OCI-LY3 (cell line): ENCODE data around the gene LRRC23.

ENCODE experiments used
- H2AFZ ChIP-seq: fragments of 200-600, 300-600 bp; shearing (Covaris generic); 2 replicates; pipeline ENCODE4 v1.6.0; 2014; ENCODE audit warnings: antibody characterized with exemption, low read depth, low read length
- H3K27ac ChIP-seq: fragments of 200-600, 300-600 bp; sonication (generic); 2 replicates; pipeline ENCODE4 v1.5.1; 2014; ENCODE audit warnings: mild to moderate bottlenecking, low read length, moderate library complexity, mixed read lengths
- H3K27me3 ChIP-seq: fragments of 200-600, 300-600 bp; sonication (generic); 2 replicates; pipeline ENCODE4 v1.6.1; 2014; ENCODE audit warnings: low read depth, low read length, mixed read lengths
- H3K36me3 ChIP-seq: fragments of 200-600, 300-600 bp; sonication (generic); replicated peaks from 2 replicates; pipeline ENCODE3; 2014; ENCODE audit warnings: low read depth, low read length, mixed read lengths
- H3K4me1 ChIP-seq: fragments of 300-600, 200-600 bp; sonication (generic); 2 replicates; pipeline ENCODE4 v1.6.1; 2014; ENCODE audit warnings: low read length, mixed read lengths
- H3K4me2 ChIP-seq: fragments of 200-600, 300-600 bp; sonication (generic); 2 replicates; pipeline ENCODE4 v1.6.1; 2014; ENCODE audit warnings: low read length, mixed read lengths
- H3K4me3 ChIP-seq: fragments of 300-600, 200-600 bp; sonication (generic); 2 replicates; pipeline ENCODE4 v1.5.1; 2014; ENCODE audit warnings: antibody characterized with exemption, mild to moderate bottlenecking, low read length, moderate library complexity
- H3K79me2 ChIP-seq: fragments of 300-600, 200-600 bp; shearing (Covaris generic); 2 replicates; pipeline ENCODE4 v1.6.1; 2014; ENCODE audit warnings: mild to moderate bottlenecking, low read length, mixed read lengths
- H3K9ac ChIP-seq: fragments of 300-600, 200-600 bp; shearing (Covaris generic); 2 replicates; pipeline ENCODE4 v1.6.0; 2014; ENCODE audit warnings: mild to moderate bottlenecking, low read length, moderate library complexity
- H3K9me3 ChIP-seq: fragments of 200-600, 300-600 bp; shearing (Covaris generic); 2 replicates; pipeline ENCODE4 v1.6.1; 2014; ENCODE audit warnings: low read length, mixed read lengths; ENCODE audit not compliant: insufficient read depth
- H4K20me1 ChIP-seq: fragments of 200-600, 300-600 bp; sonication (generic); 2 replicates; pipeline ENCODE4 v1.6.1; 2016; ENCODE audit warnings: low read length, mixed read lengths; ENCODE audit not compliant: insufficient read depth
- EZH2phosphoT487 ChIP-seq: fragments of 200-600 bp; shearing (Covaris generic); IDR thresholded peaks from 2 replicates; pipeline ENCODE4 v1.6.1; 2018; ENCODE audit warnings: antibody characterized with exemption, mixed run types, low read depth
- TF ChIP-seq, protein P1 (sequence below): fragments of 200-600, 300-600 bp; sonication (generic); IDR thresholded peaks from 2 replicates; pipeline ENCODE4 v1.5.1; 2014; ENCODE audit warnings: antibody characterized with exemption, low read length, low read depth

LRRC23 gene

GRCh38 chr12:6953442-6954315 lies 49.1 kb downstream of the LRRC23 start:
- peak overlapping the region; percentile 58 for H3K27ac ChIP-seq
- peak overlapping the region; percentile 94 for H3K4me2 ChIP-seq
- H3K9ac ChIP-seq = peak overlapping the region; percentile 87
- no peaks in the 10 kb centered on the region for H3K9me3 ChIP-seq
- peaks cover 52% of the 10 kb centered on the region for H3K4me1 ChIP-seq
- H3K36me3 ChIP-seq = peaks cover 19% of the 10 kb centered on the region
- TF ChIP-seq, protein P1, sequence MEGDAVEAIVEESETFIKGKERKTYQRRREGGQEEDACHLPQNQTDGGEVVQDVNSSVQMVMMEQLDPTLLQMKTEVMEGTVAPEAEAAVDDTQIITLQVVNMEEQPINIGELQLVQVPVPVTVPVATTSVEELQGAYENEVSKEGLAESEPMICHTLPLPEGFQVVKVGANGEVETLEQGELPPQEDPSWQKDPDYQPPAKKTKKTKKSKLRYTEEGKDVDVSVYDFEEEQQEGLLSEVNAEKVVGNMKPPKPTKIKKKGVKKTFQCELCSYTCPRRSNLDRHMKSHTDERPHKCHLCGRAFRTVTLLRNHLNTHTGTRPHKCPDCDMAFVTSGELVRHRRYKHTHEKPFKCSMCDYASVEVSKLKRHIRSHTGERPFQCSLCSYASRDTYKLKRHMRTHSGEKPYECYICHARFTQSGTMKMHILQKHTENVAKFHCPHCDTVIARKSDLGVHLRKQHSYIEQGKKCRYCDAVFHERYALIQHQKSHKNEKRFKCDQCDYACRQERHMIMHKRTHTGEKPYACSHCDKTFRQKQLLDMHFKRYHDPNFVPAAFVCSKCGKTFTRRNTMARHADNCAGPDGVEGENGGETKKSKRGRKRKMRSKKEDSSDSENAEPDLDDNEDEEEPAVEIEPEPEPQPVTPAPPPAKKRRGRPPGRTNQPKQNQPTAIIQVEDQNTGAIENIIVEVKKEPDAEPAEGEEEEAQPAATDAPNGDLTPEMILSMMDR = no peak
- TF ChIP-seq EZH2phosphoT487 = no peak
- H3K27me3 ChIP-seq = no peaks in the 10 kb centered on the region
- H4K20me1 ChIP-seq = peaks cover 4% of the 10 kb centered on the region; the same call in 1 of the 2 replicates
- H3K4me3 ChIP-seq = peak overlapping the region; percentile 84
- H3K79me2 ChIP-seq = peaks cover 14% of the 10 kb centered on the region
- H2AFZ ChIP-seq = no peak overlapping the region

- TF ChIP-seq EZH2phosphoT487 = no peak
- TF ChIP-seq, protein P1 = no peak
- peaks cover 14% of the 10 kb centered on the region for H3K79me2 ChIP-seq
- H3K27me3 ChIP-seq = no peaks in the 10 kb centered on the region
- H3K4me3 ChIP-seq = peak overlapping the region; percentile 84
- peaks cover 54% of the 10 kb centered on the region for H3K4me1 ChIP-seq
- H4K20me1 ChIP-seq = peaks cover 4% of the 10 kb centered on the region; the same call in 1 of the 2 replicates
- H2AFZ ChIP-seq = no peak overlapping the region
- H3K36me3 ChIP-seq = peaks cover 19% of the 10 kb centered on the region
- no peak overlapping the region; the same call in 1 of the 2 replicates for H3K9ac ChIP-seq
- 0 out of 2 replicates have a peak overlapping the region, but pooled peaks have one; percentile 58 for H3K27ac ChIP-seq
- H3K9me3 ChIP-seq = no peaks in the 10 kb centered on the region
- peak overlapping the region; percentile 94 for H3K4me2 ChIP-seq
Measured at GRCh38 chr12:6954316-6955107, 49.9 kb downstream of the LRRC23 start.

- H3K27me3 ChIP-seq = no peaks in the 10 kb centered on the region
- H3K27ac ChIP-seq = no peak overlapping the region
- H2AFZ ChIP-seq = no peak overlapping the region
- no peak overlapping the region for H3K4me2 ChIP-seq
- peaks cover 21% of the 10 kb centered on the region for H3K36me3 ChIP-seq
- no peak overlapping the region for H3K4me3 ChIP-seq
- H3K79me2 ChIP-seq = peaks cover 14% of the 10 kb centered on the region
- TF ChIP-seq EZH2phosphoT487 = no peak
- TF ChIP-seq, protein P1 = no peak
- H3K9ac ChIP-seq = no peak overlapping the region
- no peaks in the 10 kb centered on the region for H3K9me3 ChIP-seq
- peaks cover 4% of the 10 kb centered on the region; the same call in 1 of the 2 replicates for H4K20me1 ChIP-seq
- H3K4me1 ChIP-seq = peaks cover 58% of the 10 kb centered on the region
Measured at GRCh38 chr12:6955108-6956020, 50.7 kb downstream of the LRRC23 start.
